Uterus (tissue), 2 donors: Measurements from ENCODE around the gene PTPRE.

Experiments
- POLR2A ChIP-seq, 2 donors: fragments of 450-650 bp; IDR thresholded peaks; one replicate each; pipeline ENCODE4 v1.6.1; 2016; ENCODE audit warnings: antibody characterized with exemption in 2 of 2, mild to moderate bottlenecking in 1 of 2, moderate library complexity in 1 of 2
- TF ChIP-seq, protein P1 (sequence below), 4 experiments: fragments of 200-600 bp in 2 of 4; fragments of 450-650 bp in 2 of 4; sonication (generic) in 2 of 4; IDR thresholded peaks; one replicate each; pipeline ENCODE4 v1.5.1; 2016 to 2019; ENCODE audit warnings: antibody characterized with exemption in 4 of 4, mild to moderate bottlenecking in 2 of 4, moderate library complexity in 1 of 4

DNA sequence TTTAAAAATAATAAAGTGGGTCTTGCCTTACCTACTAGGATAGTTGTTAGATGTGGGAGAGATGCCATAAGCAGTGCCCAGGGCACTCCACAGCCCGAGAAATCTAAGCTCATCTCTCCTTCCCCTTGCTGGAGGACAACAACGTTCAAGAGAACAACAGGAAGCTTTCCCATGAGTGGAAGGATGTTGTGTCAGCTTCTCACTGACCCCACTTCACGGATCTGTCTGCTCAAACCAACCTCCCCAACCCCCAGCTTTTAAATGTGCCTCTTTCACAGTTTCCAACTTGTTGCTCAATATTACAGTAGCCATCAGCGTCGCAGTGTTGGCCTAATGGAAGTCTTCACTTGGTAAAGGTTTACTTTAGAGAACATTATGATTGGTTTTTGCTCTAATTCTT, 72.1 kb downstream of the PTPRE start:
- TF ChIP-seq, protein P1, sequence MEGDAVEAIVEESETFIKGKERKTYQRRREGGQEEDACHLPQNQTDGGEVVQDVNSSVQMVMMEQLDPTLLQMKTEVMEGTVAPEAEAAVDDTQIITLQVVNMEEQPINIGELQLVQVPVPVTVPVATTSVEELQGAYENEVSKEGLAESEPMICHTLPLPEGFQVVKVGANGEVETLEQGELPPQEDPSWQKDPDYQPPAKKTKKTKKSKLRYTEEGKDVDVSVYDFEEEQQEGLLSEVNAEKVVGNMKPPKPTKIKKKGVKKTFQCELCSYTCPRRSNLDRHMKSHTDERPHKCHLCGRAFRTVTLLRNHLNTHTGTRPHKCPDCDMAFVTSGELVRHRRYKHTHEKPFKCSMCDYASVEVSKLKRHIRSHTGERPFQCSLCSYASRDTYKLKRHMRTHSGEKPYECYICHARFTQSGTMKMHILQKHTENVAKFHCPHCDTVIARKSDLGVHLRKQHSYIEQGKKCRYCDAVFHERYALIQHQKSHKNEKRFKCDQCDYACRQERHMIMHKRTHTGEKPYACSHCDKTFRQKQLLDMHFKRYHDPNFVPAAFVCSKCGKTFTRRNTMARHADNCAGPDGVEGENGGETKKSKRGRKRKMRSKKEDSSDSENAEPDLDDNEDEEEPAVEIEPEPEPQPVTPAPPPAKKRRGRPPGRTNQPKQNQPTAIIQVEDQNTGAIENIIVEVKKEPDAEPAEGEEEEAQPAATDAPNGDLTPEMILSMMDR (IDR thresholded peaks at IDR 0.05) = no peak
- TF ChIP-seq POLR2A (IDR thresholded peaks at IDR 0.05) = no peak
